NCI-H748 (cell line): ENCODE data around the gene DOK3.
A peak's percentile ranks its signal among the peaks of the same experiment; 100 is the strongest.

Experiments used
- DNase-seq: peaks from one replicate; lab custom pipeline; 2025; ENCODE audit not compliant: unreplicated experiment; lab: John Stamatoyannopoulos, UW

The DOK3 gene

GRCh38 chr5:177514541-177514940, 4.9 kb upstream of the DOK3 start:
- no peak for DNase-seq

DNA sequence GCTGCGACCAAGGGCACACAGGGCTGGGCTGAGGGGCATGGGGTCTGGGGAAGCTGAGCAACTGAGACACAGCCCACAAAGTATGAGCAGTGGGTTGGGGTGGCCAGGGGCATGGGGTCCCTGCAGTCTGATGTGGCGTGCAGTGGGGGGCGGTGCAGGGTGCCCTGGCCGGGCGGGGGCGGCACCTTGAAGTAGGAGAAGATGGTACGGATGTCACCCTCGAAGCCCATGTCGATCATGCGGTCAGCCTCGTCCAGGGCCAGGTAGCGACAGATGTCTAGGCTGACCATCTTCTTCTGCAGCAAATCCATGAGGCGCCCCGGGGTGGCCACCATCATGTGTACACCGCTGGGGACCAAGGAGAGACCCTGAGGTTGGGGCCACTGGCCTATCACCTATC, 3.9 kb upstream of the DOK3 start:
- no peak for DNase-seq

DNA sequence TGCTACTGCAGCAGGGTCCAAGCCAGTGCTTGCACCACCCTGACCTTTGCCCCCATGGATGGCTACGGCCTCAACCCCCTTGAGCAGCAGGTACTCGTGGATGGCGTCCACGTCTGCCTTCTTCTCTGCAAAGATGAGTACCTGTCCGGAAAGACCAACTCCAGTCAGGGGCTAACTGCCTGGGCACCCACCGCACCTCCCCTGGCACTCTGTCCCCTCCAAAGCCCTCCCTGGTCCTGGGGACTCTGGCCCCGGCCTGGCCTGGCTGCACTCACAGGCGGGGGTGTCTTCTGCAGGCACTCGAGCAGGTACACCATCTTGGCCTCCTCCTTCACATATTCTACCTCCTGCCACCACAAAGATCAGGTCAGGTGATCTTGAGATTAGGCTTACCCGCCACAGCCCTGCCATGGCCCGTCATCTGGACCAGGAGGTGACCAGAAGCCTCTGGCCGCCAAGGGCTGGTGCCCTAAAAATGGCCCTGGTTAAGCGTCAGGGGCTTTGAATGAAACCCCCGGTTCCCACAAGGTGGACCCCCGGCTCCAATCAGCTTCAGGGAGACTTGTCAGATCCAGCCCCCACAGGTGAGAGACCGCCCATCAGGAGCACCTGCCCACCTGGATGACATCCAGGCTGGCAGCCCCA, 3.2 kb upstream of the DOK3 start:
- DNase-seq = no peak

DNA sequence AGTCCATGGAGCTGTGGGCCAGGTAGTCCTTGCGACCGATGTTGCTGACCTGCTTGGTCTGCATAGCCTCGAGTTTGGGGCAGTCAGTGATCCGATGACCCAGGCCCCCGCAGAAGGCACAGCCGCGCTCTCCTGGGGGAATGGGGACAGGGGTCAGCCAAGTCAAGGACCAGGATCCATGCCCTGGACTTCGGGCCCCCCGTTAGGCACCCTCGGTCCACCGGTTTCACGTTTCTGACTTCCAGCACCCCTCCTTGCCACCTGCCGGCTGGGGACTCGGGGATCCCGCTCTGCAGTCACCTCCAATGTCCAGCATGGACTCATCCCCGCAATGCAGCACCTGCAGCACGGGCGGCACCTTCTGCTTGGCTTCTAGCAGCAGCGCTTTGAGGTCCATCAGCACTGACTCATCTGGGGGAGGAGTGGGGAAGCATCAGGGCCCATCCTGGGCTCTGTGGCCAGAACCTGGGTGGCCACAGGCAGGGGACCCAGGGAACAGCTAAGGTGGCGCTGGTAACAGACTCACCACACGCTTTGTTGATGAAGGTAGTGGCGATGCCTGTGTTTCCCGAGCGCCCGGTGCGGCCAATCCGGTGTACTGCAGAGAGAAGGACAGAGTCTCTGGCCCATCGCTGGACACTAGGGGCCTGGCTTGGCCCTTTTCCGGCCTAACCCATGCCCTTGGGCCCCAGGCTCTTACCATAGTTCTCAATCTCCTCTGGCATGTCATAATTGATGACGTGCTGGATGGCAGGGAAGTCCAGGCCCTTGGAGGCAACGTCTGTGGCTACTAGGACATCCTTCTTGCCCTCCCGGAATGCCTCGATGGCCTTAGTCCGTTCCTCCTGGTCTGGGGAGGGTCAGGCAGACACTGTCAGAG, 2.4 kb upstream of the DOK3 start:
- DNase-seq = no peak

DNA sequence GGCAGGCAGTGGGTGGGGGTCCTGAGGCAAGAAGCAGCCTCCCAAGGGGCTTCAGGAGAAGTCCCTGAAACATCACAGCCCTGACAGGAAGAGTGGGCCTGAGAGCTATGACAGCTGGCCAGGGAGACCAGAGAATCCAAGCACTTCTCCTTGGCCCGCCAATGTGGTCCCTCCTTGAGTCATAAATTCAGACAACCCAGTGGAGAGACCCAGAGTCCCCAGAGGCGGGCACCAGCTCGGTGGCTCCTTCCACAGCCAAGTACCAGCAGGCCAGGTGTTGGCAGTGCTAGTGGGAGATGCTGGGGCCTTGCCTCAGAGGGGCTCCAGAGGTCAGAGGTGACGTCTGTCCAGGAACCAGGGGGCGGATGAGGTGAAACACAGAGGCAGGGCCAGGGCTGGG, 1.6 kb upstream of the DOK3 start:
- DNase-seq = no peak

DNA sequence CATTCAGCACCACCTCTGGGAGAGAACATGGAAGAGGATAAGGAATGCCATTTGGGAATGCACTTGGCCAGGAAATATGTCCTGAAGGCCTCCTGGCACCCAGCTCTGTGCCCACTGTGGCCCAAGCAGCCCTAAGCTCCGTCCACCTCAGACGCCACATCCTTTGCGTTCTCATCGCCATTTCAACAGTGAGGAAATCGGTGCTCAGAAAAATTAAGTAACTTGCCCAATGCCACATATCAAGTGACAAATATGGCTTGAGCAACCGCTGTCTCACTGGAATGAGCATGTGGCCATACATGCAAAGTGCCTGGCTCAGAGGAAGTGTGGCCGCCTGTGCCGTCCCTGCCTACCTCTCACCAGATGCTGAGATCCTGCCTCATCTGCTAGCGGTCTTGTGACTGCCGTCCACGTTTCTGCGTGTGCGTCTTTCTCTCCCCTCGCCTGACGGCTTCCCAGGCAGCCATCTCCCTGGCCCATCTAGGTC, 984 bp upstream of the DOK3 start:
- no peak for DNase-seq

- DNase-seq = no peak
These were observed 453 bp upstream of the DOK3 start for GRCh38 chr5:177509991-177510566.

DNA sequence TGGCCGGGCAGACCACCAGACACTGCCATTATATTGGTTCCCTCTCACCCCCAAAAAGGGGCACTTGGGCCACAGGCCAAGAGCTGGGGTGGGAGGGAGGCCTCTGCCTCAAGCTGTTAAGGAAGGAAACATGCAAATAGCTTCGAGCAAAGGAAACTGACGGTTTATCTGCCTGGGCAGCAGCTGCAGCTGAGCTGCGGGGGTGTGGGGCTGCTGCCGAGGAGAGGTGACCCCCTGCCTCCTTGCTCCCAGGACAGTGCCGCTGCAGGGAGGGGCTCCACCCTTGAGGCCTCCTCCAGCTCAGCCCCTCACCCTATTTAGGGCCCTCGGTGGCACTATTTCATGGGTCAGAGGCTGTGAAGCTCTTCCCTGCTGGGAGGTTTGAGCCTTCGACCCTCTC, 789 bp downstream of the DOK3 start:
- DNase-seq = no peak

GRCh38 chr5:177508221-177508611, 1.4 kb downstream of the DOK3 start:
- no peak for DNase-seq

DNA sequence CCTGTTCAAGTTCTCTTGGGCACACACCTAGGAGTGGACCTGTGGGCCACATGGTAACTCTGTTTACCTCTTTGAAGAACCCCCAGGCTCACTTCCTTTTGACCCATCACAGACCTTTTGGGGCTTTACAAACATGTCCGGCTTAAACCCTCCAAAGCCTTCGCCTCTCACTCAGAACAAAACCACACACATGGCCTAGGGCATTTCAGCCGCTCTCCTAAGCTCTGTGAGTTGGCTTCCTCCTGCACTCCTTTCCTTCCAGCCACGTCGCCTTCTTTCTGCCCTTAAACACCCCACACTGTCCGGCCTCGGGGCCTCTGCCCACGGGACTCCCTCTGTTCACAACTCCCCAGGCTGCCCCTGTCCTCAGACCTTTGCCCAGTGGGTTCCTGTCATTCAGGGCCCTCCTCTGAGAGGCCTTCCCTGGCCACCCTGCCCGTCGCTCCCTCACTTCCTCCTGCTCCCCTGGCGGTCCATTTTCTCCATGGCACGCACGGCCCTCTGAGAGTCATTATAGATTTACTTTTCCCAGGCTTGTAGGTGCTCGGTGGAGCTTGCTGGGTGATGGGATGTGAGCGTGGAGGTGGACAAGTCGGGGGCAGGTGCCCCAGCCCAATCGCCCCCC, 1.9 kb downstream of the DOK3 start:
- DNase-seq = no peak

DNA sequence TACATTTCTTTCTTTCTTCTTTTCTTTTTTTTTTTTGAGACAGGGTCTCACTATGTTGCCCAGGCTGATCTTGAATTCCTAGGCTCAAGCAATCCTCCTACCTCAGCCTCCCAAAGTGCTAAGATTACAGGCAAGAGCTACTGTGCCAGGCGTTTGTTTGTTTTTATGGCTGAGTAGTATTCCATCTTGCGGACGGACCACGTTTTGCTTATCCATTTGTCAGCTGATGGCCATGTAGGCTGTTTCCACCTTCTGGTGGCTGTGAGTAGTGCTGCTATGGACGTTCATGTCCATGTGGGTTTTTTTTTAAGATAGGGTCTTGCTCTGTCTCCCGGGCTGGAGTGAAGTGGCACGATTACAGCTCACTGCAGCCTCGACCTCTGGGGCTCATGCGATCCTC, 2.5 kb downstream of the DOK3 start:
- DNase-seq = peak; percentile 8

- no peak for DNase-seq
These were observed 4.6 kb downstream of the DOK3 start for GRCh38 chr5:177505075-177505474.

DNA sequence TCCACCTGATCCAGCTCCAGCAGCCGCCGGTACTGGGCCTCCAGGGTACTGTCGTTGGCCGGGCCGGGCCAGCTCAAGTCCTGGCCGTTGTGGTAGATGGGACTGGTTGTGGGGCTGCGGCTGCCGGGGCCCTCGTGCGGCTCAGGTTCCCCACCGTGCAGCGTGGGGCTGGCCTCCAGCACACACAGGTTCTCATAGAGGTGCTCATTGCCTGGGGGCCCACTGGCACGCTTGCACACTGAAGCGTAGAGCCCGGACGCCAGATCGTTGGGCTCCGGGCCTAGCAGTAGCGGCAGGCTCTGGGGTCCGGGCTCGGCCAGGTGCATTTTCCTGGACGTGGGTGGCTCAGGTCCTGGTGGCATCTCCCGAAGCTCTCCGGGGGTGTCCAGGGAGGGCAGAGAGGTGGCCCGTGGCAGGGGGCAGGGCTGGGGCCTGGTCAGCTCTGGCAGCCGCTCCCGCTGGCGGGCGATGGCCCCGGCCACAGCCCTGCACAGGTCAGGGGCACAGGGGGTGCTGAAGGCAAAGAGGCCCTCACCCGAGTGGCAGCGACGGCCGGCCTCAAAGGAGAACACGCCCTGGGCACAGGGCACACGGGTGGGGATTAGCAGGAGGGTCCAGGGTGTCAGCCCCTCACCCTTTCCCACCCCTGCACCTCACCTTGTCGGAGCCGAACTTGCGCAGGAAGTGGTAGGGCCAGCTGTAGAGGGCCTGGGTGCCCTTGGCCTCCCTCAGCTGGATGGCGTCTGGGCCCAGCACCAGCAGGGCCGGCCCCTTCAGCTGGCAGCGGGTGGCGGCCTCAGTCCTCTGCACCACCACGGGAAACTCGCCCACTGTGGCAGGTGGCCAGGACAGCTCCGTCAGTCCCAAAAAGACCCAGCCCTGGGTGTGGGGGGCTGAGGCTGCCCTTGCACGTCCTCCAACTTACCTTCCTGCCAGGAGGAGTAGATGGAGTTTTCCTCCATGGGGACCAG, 5.3 kb downstream of the DOK3 start:
- no peak for DNase-seq

DNA sequence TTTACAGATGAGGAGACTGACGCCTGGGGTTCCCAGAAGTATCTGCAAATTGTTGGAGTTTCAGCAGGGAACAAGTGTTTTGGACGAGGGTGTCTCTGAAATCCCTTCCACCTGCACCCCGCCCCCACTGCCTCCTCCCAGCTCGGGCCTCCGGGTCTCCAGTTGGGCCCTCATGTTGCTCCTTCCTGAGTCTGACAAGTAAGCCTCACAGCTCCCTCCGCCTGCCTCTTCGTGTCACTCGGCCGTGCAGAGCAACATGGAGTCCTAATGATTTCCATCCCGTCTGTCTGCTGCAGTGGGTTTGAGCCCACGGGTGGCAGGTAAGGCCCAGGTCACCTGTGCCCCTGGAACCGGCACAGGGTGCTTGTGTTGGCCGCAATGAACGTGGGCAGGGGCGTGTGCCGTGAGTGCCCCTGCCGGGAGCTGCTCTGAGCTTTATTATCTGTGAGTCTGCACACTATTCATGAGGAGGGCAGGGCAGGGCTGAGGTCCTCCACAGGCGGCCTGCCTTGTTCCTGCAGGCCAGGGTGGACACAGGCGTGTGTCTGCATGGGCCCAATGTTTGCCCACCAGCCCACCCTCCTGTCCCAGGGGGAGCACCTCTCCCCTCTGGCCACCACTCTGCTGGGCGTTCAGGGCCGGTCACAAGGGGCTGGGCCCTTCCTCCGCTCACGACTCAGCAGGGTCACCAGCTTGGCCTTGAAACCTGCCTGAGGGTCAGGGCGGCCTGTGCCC, 6.1 kb downstream of the DOK3 start:
- no peak for DNase-seq

GRCh38 chr5:177502886-177503285, 6.7 kb downstream of the DOK3 start:
- DNase-seq = no peak

DNA sequence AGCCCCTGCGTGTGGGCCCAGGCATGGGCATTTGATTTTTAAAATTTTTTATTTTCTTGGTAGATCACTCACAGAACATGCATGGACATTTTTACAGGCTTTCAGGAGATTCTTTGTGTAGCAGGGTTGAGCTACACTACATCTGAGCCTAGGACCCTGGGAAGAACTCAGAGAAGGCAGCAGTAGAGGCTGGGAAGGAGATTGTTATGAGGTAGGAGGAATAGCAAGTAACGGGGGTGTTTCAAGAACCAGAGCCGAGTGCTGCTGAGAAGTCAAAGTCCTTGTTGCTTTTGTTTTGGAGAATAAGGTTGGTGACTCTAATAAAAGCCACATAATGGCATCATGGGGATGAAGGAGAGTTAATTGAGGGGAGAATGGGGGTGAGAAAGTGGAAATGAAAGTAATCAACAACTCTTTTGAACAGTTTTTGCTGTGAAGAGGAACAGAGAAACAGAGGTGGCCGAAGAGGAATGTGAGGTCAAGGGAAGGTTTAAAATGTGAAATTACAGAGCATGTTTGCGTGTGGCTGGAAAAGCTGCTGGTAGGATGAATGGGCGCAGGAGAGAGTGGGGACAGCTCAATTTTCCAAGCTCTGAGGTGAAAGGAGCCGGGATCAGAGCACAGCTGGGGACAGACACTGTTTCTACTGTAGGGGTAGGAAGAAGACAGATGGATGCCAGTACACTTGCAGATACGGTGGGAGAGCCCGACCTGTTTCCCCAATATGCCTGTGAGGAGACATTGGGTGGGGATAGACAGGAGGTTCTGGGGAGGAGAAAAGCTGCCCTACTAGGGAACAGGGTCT, 7.5 kb downstream of the DOK3 start:
- no peak for DNase-seq

- peak; percentile 81 for DNase-seq
These were observed 8.7 kb downstream of the DOK3 start for GRCh38 chr5:177500685-177501522.

DNA sequence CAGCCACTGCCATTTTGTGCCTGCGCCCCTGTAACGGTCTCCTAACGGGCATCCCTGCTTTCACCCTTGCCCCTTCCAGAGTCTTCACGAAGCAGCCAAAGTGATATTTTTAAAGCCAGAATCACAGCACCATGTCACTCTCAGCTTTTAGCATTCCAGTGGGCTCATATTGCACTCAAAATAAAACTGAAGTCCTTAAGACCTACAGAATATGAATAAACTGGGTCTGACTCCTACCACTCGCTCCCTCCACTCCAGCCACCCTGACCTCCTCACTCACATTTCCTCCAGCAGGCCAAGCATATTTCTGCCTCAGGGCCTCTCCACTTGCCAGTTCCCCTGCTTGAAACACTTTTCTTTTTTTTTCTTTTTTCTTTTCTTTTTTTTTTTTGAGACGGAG, 9.8 kb downstream of the DOK3 start:
- DNase-seq = no peak
